HG02884 (cell line): Measurements from ENCODE around the gene ST6GAL2.

Experiments used
- ATAC-seq: cut with Tn5 transposase; IDR thresholded peaks from one replicate; pipeline ENCODE4 v1.9.1; 2021; ENCODE audit warnings: mild to moderate bottlenecking, moderate library complexity; ENCODE audit not compliant: unreplicated experiment

Gene ST6GAL2

GRCh38 chr2:106885971-106886915, at the start of gene ST6GAL2:
Gene ST6GAL2 (minus strand): TSS chr2:106886167. CDS start chr2:106843977, 42,190 bp downstream.
- ATAC-seq = no peak

GRCh38 chr2:106932644-106933043, 46.7 kb upstream of the ST6GAL2 start:
- no peak for ATAC-seq

GRCh38 chr2:106931717-106932335, 45.9 kb upstream of the ST6GAL2 start:
- ATAC-seq = no peak

GRCh38 chr2:106921451-106921850, 35.5 kb upstream of the ST6GAL2 start:
- ATAC-seq = no peak

- no peak for ATAC-seq
Measured at GRCh38 chr2:106919012-106919411, 33.0 kb upstream of the ST6GAL2 start.

- no peak for ATAC-seq
Measured at GRCh38 chr2:106904242-106904641, 18.3 kb upstream of the ST6GAL2 start.

GRCh38 chr2:106899786-106900530, 14.0 kb upstream of the ST6GAL2 start:
- no peak for ATAC-seq

- ATAC-seq = no peak
Measured at GRCh38 chr2:106894545-106894944, 8.6 kb upstream of the ST6GAL2 start.

- no peak for ATAC-seq
Measured at GRCh38 chr2:106892048-106892447, 6.1 kb upstream of the ST6GAL2 start.

GRCh38 chr2:106890606-106891005, 4.6 kb upstream of the ST6GAL2 start:
- ATAC-seq = no peak

GRCh38 chr2:106886916-106887758, 1.2 kb upstream of the ST6GAL2 start:
- no peak for ATAC-seq

GRCh38 chr2:106885329-106885728, 638 bp downstream of the ST6GAL2 start:
- ATAC-seq = no peak

GRCh38 chr2:106882673-106883072, 3.3 kb downstream of the ST6GAL2 start:
- ATAC-seq = no peak

GRCh38 chr2:106878206-106878605, 7.8 kb downstream of the ST6GAL2 start:
- no peak for ATAC-seq

GRCh38 chr2:106876699-106877098, 9.3 kb downstream of the ST6GAL2 start:
- no peak for ATAC-seq

GRCh38 chr2:106869512-106870275, 16.3 kb downstream of the ST6GAL2 start:
- ATAC-seq = no peak

- no peak for ATAC-seq
Measured at GRCh38 chr2:106868275-106868674, 17.7 kb downstream of the ST6GAL2 start.

GRCh38 chr2:106867196-106867953, 18.6 kb downstream of the ST6GAL2 start:
- no peak for ATAC-seq

- ATAC-seq = no peak
Measured at GRCh38 chr2:106866641-106867040, 19.3 kb downstream of the ST6GAL2 start.
